Hepatocyte (in vitro differentiated cells): Measurements from ENCODE around the gene IL12A.

Experiments used
- CTCF ChIP-seq: fragments of 200-600 bp; sonication (generic); IDR thresholded peaks from 2 replicates; pipeline ENCODE4 v1.5.1; 2016; ENCODE audit warnings: antibody characterized with exemption, mild to moderate bottlenecking; ENCODE audit not compliant: poor library complexity
- EZH2 ChIP-seq: fragments of 200-600 bp; sonication (generic); IDR thresholded peaks from 2 replicates; pipeline ENCODE4 v1.6.1; 2016; ENCODE audit warnings: antibody characterized with exemption, mild to moderate bottlenecking, borderline replicate concordance

DNA sequence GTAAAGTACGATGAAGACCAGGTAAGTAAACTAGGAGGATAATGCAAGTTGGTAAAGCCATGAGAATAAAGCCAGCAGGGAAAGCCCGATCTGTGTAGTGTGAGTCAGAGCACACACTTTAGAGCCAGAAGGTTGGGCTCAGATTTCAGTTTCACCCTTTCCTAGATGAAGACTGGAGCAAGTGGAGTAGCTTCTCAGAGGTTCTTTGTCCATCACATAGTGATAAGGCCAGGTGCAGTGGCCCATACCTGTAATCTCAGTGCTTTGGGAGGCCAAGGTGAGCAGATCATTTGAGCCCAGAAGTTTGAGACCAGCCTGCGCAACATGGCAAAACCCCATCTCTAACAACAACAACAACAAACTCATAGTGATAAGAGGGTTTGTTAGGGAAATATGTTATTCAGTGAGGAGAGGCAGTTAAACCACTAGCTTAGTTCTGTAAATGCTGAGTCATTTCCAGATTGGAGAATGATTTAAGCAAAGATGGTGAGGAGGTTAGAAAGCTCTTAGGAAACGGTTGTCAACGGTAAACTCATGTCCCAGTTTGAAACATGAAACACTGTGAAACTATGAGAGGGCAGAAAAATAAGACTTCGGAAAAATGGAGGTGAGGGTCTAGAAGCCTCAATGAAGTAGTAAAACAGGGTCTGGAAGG, 39.0 kb downstream of the IL12A start:
- TF ChIP-seq CTCF (no peak), EZH2 (no peak)
